Measurements from ENCODE around the gene GNB4.

Gene GNB4

GRCh38 chr3:179363332-179363731 lies 87.9 kb downstream of the GNB4 start:
- DNase-seq (ENCODE audit: low read depth, low spot score): no peak

- DNase-seq (ENCODE audit: low read depth, low spot score): no peak
Observed at GRCh38 chr3:179355996-179356395, 95.3 kb downstream of the GNB4 start.

DNA sequence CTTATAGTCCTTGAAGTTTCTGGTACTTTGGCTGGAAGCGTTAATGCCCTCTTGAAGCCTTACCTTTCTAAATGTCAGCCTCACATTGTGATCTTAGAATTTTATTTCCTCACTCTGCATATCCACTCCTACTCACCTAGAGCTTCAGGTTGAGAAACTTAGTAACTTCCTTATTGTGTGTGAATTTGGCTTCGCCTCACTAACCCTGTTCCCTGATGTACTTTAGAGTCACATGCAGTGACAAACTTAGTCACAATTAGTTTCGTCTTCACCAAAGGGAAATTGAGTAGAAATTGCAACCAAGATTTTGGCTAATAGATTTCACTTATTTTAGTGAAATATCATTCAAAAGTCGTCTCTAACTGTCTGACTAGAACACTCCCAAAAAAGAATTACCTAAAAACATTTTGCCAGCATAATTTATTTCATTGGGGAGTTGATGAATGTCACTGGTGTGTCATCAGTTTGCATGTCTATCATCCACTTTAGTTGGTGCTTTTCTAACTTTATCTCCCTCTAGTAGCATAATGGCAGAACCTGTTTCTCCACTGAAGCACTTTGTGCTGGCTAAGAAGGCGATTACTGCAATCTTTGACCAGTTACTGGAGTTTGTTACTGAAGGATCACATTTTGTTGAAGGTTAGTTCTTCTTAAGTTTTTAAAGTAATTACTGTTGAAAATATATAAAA lies 102.8 kb downstream of the GNB4 start:
- DNase-seq (ENCODE audit: low read depth, low spot score): no peak

GRCh38 chr3:179347345-179348194 lies 103.7 kb downstream of the GNB4 start, which contains the start of gene MFN1:
MFN1 (plus strand) TSS chr3:179347709; CDS start chr3:179348852, 1,143 bp downstream.
- peak; percentile 91 for DNase-seq (ENCODE audit: low read depth, low spot score)
